Myocyte (in vitro differentiated cells): ENCODE data around the gene OXTR. TPM values are rescaled to one million over a fixed set of nuclear protein-coding genes. Genes with fewer than 3 reads are reported as not detected.

ENCODE experiments used
- DNase-seq: peaks from one replicate; pipeline ENCODE4 v3.0.0-alpha.2; 2012; ENCODE audit warnings: low read depth
- polyA plus RNA-seq: library from polyadenylated mRNA; unstranded; fragments of >200 nt; gene quantifications from one replicate; pipeline ENCODE4 v1.2.1, GENCODE V29; 2012; ENCODE audit warnings: missing spikeins
- total RNA-seq: library from RNA; depleted of rRNA; stranded (reverse); fragments of >200 nt; gene quantifications from 2 replicates; pipeline ENCODE4 v1.2.3, GENCODE V29; 2014

The OXTR gene
- total RNA-seq, result 4.7 and 5.1 TPM in 2 replicates
- 15.0 TPM for polyA plus RNA-seq

DNA sequence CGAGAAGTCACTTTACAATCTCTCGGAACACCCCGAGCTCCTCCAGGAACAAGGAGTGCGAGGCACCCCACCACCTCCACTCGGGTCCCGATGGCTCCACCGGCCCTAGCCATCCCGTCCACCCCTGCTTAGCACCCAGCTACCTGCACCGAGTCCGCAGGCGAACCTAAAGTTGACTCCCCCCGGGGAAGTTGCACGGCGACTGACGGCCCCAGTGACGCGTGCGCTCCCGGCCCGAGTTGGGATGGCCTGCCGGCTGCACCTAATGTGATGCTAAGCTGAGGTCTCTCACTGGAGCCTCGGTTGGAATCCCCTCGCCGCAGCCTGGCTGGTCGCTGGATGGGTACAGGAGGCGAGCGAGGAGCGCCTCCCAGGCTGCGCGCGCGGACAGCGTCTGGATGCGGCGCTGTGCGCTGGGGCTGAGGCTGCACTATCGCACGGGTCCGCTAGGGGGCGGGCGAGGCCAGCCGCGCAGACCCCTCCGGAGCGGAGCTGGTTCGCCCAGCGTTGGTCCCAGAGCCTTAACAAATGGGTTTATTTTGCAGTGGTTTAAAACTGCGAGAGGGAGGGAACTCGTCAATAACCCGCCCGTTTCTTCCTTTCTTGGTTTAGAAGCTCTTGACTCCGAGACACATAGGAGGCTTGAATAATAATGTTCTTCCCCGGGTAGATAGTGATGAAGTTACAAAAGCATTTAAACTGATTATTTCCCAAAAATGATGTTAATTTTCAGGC, at the start of gene OXTR:
Gene OXTR (minus strand): TSS at position 526 of the 735 bp plus-strand sequence. CDS start 1,426 bp downstream, outside the sequence.
- peak; percentile 78 for DNase-seq

DNA sequence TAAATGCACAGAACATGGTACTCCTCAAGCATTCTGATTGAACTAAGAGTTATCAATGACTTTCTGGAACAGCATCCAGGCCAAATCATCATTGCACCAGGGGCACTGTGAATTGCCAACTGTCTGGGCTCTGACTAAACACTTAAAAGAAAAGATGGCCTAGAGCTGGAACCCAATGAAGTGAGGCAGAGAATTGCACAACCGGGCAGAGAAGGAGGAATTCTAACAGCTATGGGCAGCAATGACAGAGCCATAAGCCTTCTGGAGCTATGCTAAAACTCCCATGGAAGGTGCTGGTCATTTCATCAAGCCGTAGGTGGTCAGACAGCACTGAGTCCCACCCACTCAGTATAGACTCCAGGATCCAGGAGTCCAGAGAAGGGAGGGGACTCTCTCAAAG, 48.1 kb upstream of the OXTR start:
- no peak for DNase-seq

GRCh38 chr3:8816106-8816505, 46.7 kb upstream of the OXTR start:
- no peak for DNase-seq

GRCh38 chr3:8813411-8813810, 44.0 kb upstream of the OXTR start:
- DNase-seq, result no peak

DNA sequence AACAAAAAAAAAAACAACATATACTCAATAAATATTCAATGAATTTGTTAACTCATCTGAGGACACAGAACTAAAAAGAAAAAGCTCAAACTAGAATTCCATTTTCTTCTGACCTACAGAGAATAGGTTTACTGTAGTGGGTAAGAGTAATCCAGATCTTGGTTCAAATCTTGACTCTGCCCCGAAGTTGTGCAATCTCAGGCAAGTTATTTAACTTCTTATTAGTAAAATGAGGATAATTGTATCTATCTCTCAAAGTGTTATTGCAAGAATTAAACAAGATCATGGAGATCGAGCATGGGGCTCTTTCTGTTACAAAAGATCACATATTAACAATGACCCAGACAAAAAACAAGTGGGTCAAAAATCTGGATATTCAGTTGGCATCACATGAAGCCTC, 41.1 kb upstream of the OXTR start:
- no peak for DNase-seq

DNA sequence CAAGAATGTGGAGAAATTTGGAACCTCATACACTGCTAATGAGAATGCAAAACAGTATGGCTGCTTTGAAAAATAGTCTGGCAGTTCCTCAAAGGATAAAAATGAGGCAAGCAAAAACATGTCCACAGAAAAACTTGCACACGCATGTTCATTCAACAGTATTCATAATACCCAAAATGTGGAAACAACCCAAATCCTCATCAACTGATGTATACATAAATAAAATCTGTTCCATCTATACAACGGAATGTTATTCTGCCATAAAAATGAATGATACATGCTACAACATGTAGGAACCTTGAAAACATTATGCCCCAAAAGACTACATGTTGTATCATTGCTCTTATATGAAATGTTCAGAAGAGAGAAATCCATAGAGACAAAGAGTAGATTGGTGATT, 36.4 kb upstream of the OXTR start:
- no peak for DNase-seq

DNA sequence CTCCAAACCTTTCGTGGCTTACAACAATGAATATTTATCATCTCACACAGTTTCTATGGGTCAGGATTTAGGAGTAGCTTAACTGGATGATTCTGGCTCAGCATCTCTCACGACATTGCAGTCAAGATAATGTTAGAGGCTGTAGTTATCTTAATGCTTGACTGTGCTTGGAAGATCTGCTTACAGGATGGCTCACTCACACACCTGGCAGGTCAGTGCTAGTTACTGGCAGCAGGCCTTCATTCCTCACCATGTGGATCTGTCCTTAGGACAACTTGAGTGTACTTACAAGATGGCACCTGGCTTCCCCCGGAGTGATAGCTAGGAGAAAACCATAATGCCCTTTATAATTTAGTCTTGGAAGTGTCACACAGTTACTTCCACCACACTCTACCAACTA, 32.8 kb upstream of the OXTR start:
- no peak for DNase-seq

GRCh38 chr3:8800016-8800415, 30.6 kb upstream of the OXTR start:
- no peak for DNase-seq

DNA sequence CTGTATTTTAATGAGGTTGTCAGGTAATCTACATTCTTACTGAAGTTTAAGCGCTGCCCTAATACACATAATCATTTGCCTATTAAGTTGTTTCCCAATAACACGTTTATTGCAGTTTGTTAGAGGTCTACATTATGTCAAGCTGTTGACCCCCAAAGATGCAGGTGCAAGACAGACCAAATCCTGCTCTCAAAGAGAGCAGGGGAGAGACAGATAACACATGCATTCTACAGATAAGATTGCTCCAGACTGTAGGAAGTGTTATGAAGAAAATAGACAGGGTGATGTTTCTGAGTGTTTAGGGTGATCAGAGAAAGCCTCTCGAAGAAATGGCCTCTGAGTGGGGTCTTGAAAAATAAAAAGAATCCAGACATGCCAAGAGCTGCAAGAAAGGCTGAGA, 24.8 kb upstream of the OXTR start:
- DNase-seq, result no peak

DNA sequence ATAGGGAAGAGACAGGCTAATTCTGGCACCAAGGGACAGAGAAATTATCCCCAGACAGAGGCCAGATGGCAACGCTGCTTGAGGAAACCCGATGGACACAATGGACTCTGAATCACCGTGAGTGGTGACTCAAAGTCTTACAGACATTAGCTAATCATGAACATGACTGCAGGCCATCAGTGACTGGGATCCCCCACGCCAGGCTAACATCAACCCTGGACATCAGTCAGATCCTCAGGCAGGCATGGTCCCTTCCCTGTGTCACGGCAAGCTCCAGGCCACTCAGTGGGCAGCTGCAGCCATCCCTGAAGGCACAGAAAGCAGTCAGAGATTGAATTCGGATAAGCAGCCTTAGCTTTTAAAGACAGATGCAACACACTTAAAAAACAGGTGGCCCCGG, 23.8 kb upstream of the OXTR start:
- DNase-seq, result peak; percentile 56

DNA sequence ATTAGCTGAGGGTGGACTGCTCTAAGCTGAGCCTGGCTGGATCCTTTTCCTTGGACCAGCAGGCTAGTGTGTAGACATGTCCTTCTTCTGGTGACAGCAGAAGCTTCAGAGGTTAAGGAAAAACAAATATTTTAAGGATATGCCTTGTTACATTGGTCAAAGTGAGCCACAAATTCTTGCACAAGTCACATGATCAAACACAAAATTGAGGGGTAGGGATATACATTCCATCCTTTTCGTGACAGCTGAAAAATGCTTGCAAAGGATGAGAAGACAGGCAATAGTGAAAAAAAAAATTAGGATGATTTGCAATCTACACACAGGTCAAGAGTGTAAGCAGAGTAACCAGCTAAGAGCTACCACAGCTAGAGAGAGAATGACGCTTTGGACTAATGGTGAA, 21.1 kb upstream of the OXTR start:
- DNase-seq, result no peak

- peak; percentile 65 for DNase-seq
Measured at GRCh38 chr3:8784676-8785435, 15.4 kb upstream of the OXTR start.

DNA sequence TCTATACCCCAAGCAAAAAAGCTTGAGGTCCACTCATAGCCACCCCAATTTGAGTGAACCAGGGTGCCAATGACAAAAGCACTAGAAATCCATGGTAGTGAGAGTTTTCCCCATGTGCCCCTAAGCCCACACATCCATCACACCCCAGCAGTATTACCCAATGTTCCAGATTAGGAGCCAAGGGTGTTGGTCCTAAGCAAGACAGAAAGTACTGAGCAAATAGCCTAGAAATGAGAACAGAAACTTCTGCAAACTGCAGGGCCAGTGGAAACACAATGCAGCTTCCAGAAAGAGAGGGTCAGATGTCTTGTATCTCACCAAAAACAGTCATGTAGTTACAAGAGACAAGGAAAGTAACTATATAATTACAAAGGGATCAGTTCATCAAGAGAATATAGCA, 10.9 kb upstream of the OXTR start:
- DNase-seq, result no peak

DNA sequence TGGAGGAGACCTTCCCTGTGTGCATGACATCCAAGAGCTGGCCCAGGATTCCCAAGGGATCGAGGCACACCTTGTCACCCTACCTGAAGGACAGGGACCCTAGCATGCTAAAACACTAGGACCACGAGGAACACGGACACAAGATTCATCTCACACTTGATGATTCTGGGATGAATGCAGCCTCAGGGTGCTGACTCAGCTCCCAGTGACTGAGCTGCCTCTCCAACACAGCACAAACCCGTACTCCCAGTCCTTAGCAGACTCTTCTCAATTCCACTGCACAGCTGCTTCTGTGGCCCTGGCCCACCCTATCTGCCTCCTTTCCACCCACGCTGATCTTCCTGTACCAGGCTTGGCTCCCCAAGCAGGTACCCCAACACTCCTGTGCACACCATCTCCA, 9.1 kb upstream of the OXTR start:
- DNase-seq, result no peak

GRCh38 chr3:8777978-8778267, 8.5 kb upstream of the OXTR start:
- DNase-seq, result no peak

- DNase-seq, result no peak
Measured at GRCh38 chr3:8777201-8777977, 8.0 kb upstream of the OXTR start.

DNA sequence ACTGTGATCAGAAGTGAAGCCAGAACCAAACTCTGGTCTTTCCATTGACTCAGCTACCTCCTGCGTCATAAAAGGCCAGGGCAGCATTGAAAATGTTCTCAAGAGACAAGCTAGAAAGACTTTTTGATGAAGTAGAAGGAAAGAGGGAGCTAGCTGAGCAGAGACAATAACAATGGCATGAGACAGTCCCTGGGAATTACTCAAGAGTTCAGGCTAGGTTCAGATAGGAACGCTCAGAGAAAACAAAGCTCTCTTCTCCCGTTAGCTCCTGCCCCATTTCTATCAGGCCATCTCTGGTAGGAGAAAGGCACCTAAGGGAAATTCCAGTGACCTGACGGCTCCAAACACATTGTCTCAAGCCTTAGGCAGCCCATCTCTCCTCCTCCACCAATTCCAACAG, 7.0 kb upstream of the OXTR start:
- no peak for DNase-seq

DNA sequence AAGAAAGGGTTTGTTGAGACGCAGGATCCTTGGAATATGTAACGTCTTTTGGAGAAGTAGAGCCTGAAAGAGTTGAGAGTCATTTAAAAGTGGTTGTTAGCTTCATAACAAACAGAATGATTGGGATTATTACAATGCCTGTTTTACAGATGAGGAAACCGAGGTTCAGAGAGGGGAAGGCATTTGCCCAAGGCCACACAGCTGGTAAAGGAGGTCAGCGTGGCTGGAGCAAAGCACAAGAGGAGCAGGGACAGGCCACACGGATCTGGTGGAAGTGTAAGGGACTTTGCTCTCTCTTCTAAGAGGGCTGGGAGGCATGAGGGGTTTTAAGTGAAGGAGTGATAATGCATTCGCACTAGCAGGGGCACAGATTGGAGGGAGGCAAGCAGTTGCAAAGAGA, 6.2 kb upstream of the OXTR start:
- no peak for DNase-seq

DNA sequence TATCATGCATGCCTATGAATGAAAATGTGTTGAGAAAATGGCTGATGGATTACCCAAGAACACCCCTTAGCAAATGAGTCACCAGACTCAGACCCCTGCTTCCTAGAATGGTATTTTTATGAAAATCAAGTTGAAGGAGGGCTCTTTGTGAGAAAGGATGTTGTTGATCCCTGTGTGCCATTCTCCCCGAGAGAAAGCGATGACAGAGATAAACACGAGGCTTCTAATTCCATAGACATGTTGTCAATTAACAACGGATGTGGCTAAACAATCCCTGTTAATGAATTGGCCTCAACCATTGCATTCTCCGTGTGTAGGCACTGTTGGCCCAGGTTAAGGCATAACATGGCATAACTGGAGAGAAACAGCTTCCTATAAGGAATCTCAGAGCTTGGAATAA, 5.8 kb upstream of the OXTR start:
- no peak for DNase-seq

DNA sequence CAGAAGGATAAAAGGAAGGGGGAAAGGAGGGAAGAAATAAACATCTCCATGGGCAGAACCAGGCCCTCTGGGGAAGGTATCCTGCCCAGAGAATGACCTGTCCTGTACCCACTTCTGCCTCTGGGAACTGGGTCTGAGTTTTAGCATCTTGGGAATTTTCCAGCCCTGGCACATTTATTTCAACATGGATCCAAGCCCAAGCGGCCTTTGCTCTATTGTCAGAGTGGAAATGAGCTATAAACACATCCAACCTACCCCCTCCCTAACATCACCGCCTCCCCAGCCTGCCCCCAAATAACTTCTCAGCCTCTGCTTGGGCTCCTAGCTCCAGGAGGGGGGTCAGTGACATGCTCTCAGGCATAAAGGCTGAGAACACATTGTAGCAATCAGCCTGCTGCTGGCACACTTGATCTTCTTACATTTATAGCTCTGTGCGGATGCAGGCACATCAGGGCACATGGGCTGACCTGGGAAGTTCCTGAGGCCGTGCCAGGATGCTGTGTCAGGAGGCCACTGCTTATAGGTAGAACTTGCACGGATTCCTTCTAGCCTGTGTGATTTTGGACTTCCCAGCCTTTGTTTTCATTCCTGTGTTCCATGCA, 4.6 kb upstream of the OXTR start:
- DNase-seq, result no peak

DNA sequence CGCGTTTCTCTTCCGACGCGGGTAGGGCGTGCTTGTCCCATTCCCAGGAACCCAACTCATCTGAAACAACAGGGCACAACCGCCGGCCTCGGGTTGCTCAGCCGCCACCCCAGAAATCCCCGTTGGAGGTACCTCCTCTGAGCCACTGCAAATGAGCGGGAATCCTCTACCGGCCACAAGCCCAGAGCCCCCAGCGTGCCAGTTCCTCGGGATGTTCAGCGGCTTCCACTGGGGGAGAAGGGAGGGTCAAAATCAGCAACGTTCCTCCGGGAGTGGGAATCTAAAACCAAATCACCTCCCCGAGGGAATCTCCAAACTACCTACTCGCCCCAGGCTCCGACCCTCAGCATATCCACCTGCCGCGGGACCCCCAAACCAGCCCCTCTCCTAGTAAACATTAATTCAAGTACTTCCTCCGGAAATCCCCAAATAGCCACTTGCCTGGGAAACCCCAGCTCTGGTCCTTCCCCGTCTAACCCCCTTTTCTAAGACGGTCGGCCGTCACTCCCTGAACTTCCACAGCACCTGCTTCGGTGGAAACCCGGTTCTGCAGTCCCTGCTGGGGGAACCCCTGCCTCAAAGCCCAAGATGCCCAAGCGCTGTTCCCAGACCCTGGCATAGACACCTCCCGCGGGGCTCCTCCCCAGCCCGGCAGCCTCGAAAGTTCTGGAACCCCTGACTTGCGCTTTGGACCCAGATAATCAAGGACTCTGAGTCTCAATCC, 887 bp downstream of the OXTR start:
- no peak for DNase-seq
